ENCODE data around the gene MACROD2.

Gene MACROD2

GRCh38 chr20:14807224-14807623, 811.9 kb downstream of the MACROD2 start:
- no peak for DNase-seq (ENCODE audit: low read depth in 2 of 2)

- DNase-seq (ENCODE audit: low read depth in 2 of 2) = no peak
These were observed 820.0 kb downstream of the MACROD2 start for GRCh38 chr20:14815340-14815739.

GRCh38 chr20:14816471-14816870, 821.2 kb downstream of the MACROD2 start:
- no peak for DNase-seq (ENCODE audit: low read depth in 2 of 2)

GRCh38 chr20:14817101-14817500, 821.8 kb downstream of the MACROD2 start:
- no peak for DNase-seq (ENCODE audit: low read depth in 2 of 2)

- no peak for DNase-seq (ENCODE audit: low read depth in 2 of 2)
These were observed 825.5 kb downstream of the MACROD2 start for GRCh38 chr20:14820771-14821170.

GRCh38 chr20:14821251-14821650, 825.9 kb downstream of the MACROD2 start:
- DNase-seq (ENCODE audit: low read depth in 2 of 2) = no peak

GRCh38 chr20:14824996-14825395, 829.7 kb downstream of the MACROD2 start:
- DNase-seq (ENCODE audit: low read depth in 2 of 2) = no peak

GRCh38 chr20:14826543-14827313, 831.4 kb downstream of the MACROD2 start:
- DNase-seq (ENCODE audit: low read depth in 2 of 2) = no peak

- DNase-seq (ENCODE audit: low read depth in 2 of 2) = no peak
These were observed 833.1 kb downstream of the MACROD2 start for GRCh38 chr20:14828459-14828858.

GRCh38 chr20:14829906-14830305, 834.6 kb downstream of the MACROD2 start:
- DNase-seq (ENCODE audit: low read depth in 2 of 2) = no peak

GRCh38 chr20:14830466-14830865, 835.1 kb downstream of the MACROD2 start:
- DNase-seq (ENCODE audit: low read depth in 2 of 2) = no peak

GRCh38 chr20:14830899-14831298, 835.6 kb downstream of the MACROD2 start:
- DNase-seq (ENCODE audit: low read depth in 2 of 2) = no peak

GRCh38 chr20:14832630-14833029, 837.3 kb downstream of the MACROD2 start:
- no peak for DNase-seq (ENCODE audit: low read depth in 2 of 2)

GRCh38 chr20:14838663-14839628, 843.6 kb downstream of the MACROD2 start:
- no peak for DNase-seq (ENCODE audit: low read depth in 2 of 2)

- no peak for DNase-seq (ENCODE audit: low read depth in 2 of 2)
These were observed 850.2 kb downstream of the MACROD2 start for GRCh38 chr20:14845199-14846160.

- DNase-seq (ENCODE audit: low read depth in 2 of 2) = no peak
These were observed 853.5 kb downstream of the MACROD2 start for GRCh38 chr20:14848806-14849205.

GRCh38 chr20:14853079-14853478, 857.8 kb downstream of the MACROD2 start:
- no peak for DNase-seq (ENCODE audit: low read depth in 2 of 2)

GRCh38 chr20:14855171-14855570, 859.9 kb downstream of the MACROD2 start:
- DNase-seq (ENCODE audit: low read depth in 2 of 2) = no peak

GRCh38 chr20:14859627-14860026, 864.3 kb downstream of the MACROD2 start:
- DNase-seq (ENCODE audit: low read depth in 2 of 2) = no peak

GRCh38 chr20:14860410-14860814, 865.1 kb downstream of the MACROD2 start:
- DNase-seq (ENCODE audit: low read depth in 2 of 2) = no peak

- DNase-seq (ENCODE audit: low read depth in 2 of 2) = no peak
These were observed 865.8 kb downstream of the MACROD2 start for GRCh38 chr20:14861028-14861699.

All from stimulated activated CD8-positive, alpha-beta memory T cell treated with anti-CD3 and anti-CD28 coated beads, Interleukin-15, amount 100 ng/mL, for 48 hours (primary cell).